ENCODE results near the gene DPF1.

The DPF1 gene

GRCh38 chr19:38206928-38207327, 17.1 kb downstream of the DPF1 start:
- H3K27ac ChIP-seq (ENCODE audit: low read depth, low read length) = no peak overlapping the region
- H3K4me3 ChIP-seq (ENCODE audit: low read depth, low read length) = no peak overlapping the region
- no peaks in the 10 kb centered on the region for H3K9me3 ChIP-seq (ENCODE audit: control insufficient read depth, insufficient read depth, low read length)
- peaks cover 8% of the 10 kb centered on the region; the same call in 1 of the 2 replicates for H3K36me3 ChIP-seq (ENCODE audit: control insufficient read depth, insufficient read depth, low read length)
- H3K27me3 ChIP-seq (ENCODE audit: control insufficient read depth, insufficient read depth, low read length) = peaks cover 5% of the 10 kb centered on the region; the same call in 1 of the 2 replicates
- peaks cover 14% of the 10 kb centered on the region for H3K4me1 ChIP-seq (ENCODE audit: control insufficient read depth, insufficient read depth, low read length)
- no peak overlapping the region for H3K9ac ChIP-seq (ENCODE audit: low read depth, low read length)

- Histone ChIP-seq H3K27me3 (ENCODE audit: control insufficient read depth, insufficient read depth, low read length) (peaks cover 5% of the 10 kb centered on the region; the same call in 1 of the 2 replicates), H3K4me3 (ENCODE audit: low read depth, low read length) (no peak overlapping the region), H3K36me3 (ENCODE audit: control insufficient read depth, insufficient read depth, low read length) (peaks cover 15% of the 10 kb centered on the region), H3K4me1 (ENCODE audit: control insufficient read depth, insufficient read depth, low read length) (peaks cover 14% of the 10 kb centered on the region), H3K9ac (ENCODE audit: low read depth, low read length) (no peak overlapping the region), H3K9me3 (ENCODE audit: control insufficient read depth, insufficient read depth, low read length) (no peaks in the 10 kb centered on the region), H3K27ac (ENCODE audit: low read depth, low read length) (no peak overlapping the region)
Observed at GRCh38 chr19:38206006-38206745, 17.8 kb downstream of the DPF1 start.

GRCh38 chr19:38204728-38205127, 19.3 kb downstream of the DPF1 start:
- H3K4me1 ChIP-seq (ENCODE audit: control insufficient read depth, insufficient read depth, low read length) = peaks cover 9% of the 10 kb centered on the region
- H3K27ac ChIP-seq (ENCODE audit: low read depth, low read length) = no peak overlapping the region
- peaks cover 15% of the 10 kb centered on the region for H3K36me3 ChIP-seq (ENCODE audit: control insufficient read depth, insufficient read depth, low read length)
- H3K9ac ChIP-seq (ENCODE audit: low read depth, low read length) = no peak overlapping the region
- no peaks in the 10 kb centered on the region for H3K9me3 ChIP-seq (ENCODE audit: control insufficient read depth, insufficient read depth, low read length)
- peaks cover 1% of the 10 kb centered on the region; the same call in 1 of the 2 replicates for H3K27me3 ChIP-seq (ENCODE audit: control insufficient read depth, insufficient read depth, low read length)
- H3K4me3 ChIP-seq (ENCODE audit: low read depth, low read length) = no peak overlapping the region

- H3K27ac ChIP-seq (ENCODE audit: low read depth, low read length) = no peak overlapping the region
- H3K9ac ChIP-seq (ENCODE audit: low read depth, low read length) = no peak overlapping the region
- H3K36me3 ChIP-seq (ENCODE audit: control insufficient read depth, insufficient read depth, low read length) = peaks cover 15% of the 10 kb centered on the region
- H3K9me3 ChIP-seq (ENCODE audit: control insufficient read depth, insufficient read depth, low read length) = no peaks in the 10 kb centered on the region
- H3K27me3 ChIP-seq (ENCODE audit: control insufficient read depth, insufficient read depth, low read length) = no peaks in the 10 kb centered on the region
- H3K4me3 ChIP-seq (ENCODE audit: low read depth, low read length) = no peak overlapping the region
- H3K4me1 ChIP-seq (ENCODE audit: control insufficient read depth, insufficient read depth, low read length) = peaks cover 8% of the 10 kb centered on the region
Observed at GRCh38 chr19:38204096-38204495, 19.9 kb downstream of the DPF1 start.

- Histone ChIP-seq H3K27me3 (ENCODE audit: control insufficient read depth, insufficient read depth, low read length) (no peaks in the 10 kb centered on the region), H3K9ac (ENCODE audit: low read depth, low read length) (no peak overlapping the region), H3K4me1 (ENCODE audit: control insufficient read depth, insufficient read depth, low read length) (0 out of 2 replicates have a peak, but pooled peaks cover 3% of the 10 kb centered on the region), H3K36me3 (ENCODE audit: control insufficient read depth, insufficient read depth, low read length) (peaks cover 23% of the 10 kb centered on the region), H3K27ac (ENCODE audit: low read depth, low read length) (no peak overlapping the region), H3K9me3 (ENCODE audit: control insufficient read depth, insufficient read depth, low read length) (no peaks in the 10 kb centered on the region), H3K4me3 (ENCODE audit: low read depth, low read length) (no peak overlapping the region)
Observed at GRCh38 chr19:38203197-38203596, 20.8 kb downstream of the DPF1 start.

- peaks cover 26% of the 10 kb centered on the region for H3K36me3 ChIP-seq (ENCODE audit: control insufficient read depth, insufficient read depth, low read length)
- H3K9ac ChIP-seq (ENCODE audit: low read depth, low read length) = no peak overlapping the region
- H3K4me3 ChIP-seq (ENCODE audit: low read depth, low read length) = no peak overlapping the region
- H3K9me3 ChIP-seq (ENCODE audit: control insufficient read depth, insufficient read depth, low read length) = no peaks in the 10 kb centered on the region
- no peak overlapping the region for H3K27ac ChIP-seq (ENCODE audit: low read depth, low read length)
- no peaks in the 10 kb centered on the region for H3K27me3 ChIP-seq (ENCODE audit: control insufficient read depth, insufficient read depth, low read length)
- H3K4me1 ChIP-seq (ENCODE audit: control insufficient read depth, insufficient read depth, low read length) = 0 out of 2 replicates have a peak, but pooled peaks cover 2% of the 10 kb centered on the region
Observed at GRCh38 chr19:38202504-38202903, 21.5 kb downstream of the DPF1 start.

GRCh38 chr19:38201731-38202130, 22.3 kb downstream of the DPF1 start:
- no peaks in the 10 kb centered on the region for H3K27me3 ChIP-seq (ENCODE audit: control insufficient read depth, insufficient read depth, low read length)
- H3K4me1 ChIP-seq (ENCODE audit: control insufficient read depth, insufficient read depth, low read length) = no peaks in the 10 kb centered on the region

GRCh38 chr19:38199340-38199739, 24.7 kb downstream of the DPF1 start:
- H3K9me3 ChIP-seq (ENCODE audit: control insufficient read depth, insufficient read depth, low read length) = no peaks in the 10 kb centered on the region
- H3K4me1 ChIP-seq (ENCODE audit: control insufficient read depth, insufficient read depth, low read length) = no peaks in the 10 kb centered on the region
- H3K27ac ChIP-seq (ENCODE audit: low read depth, low read length) = no peak overlapping the region
- no peaks in the 10 kb centered on the region for H3K27me3 ChIP-seq (ENCODE audit: control insufficient read depth, insufficient read depth, low read length)
- H3K36me3 ChIP-seq (ENCODE audit: control insufficient read depth, insufficient read depth, low read length) = peaks cover 26% of the 10 kb centered on the region
- no peak overlapping the region for H3K9ac ChIP-seq (ENCODE audit: low read depth, low read length)
- H3K4me3 ChIP-seq (ENCODE audit: low read depth, low read length) = no peak overlapping the region

More at GRCh38 chr19:38201731-38202130, 22.3 kb downstream of the DPF1 start:
- Histone ChIP-seq H3K9ac (ENCODE audit: low read depth, low read length) (no peak overlapping the region), H3K27ac (ENCODE audit: low read depth, low read length) (no peak overlapping the region), H3K4me3 (ENCODE audit: low read depth, low read length) (no peak overlapping the region), H3K9me3 (ENCODE audit: control insufficient read depth, insufficient read depth, low read length) (no peaks in the 10 kb centered on the region), H3K36me3 (ENCODE audit: control insufficient read depth, insufficient read depth, low read length) (peaks cover 26% of the 10 kb centered on the region)

- Histone ChIP-seq H3K27ac (ENCODE audit: low read depth, low read length) (no peak overlapping the region), H3K9ac (ENCODE audit: low read depth, low read length) (no peak overlapping the region), H3K27me3 (ENCODE audit: control insufficient read depth, insufficient read depth, low read length) (no peaks in the 10 kb centered on the region), H3K9me3 (ENCODE audit: control insufficient read depth, insufficient read depth, low read length) (no peaks in the 10 kb centered on the region), H3K36me3 (ENCODE audit: control insufficient read depth, insufficient read depth, low read length) (peaks cover 26% of the 10 kb centered on the region), H3K4me3 (ENCODE audit: low read depth, low read length) (no peak overlapping the region), H3K4me1 (ENCODE audit: control insufficient read depth, insufficient read depth, low read length) (no peaks in the 10 kb centered on the region)
Observed at GRCh38 chr19:38197937-38198704, 25.9 kb downstream of the DPF1 start.

GRCh38 chr19:38196948-38197656, 26.9 kb downstream of the DPF1 start:
- peaks cover 23% of the 10 kb centered on the region for H3K36me3 ChIP-seq (ENCODE audit: control insufficient read depth, insufficient read depth, low read length)
- no peak overlapping the region for H3K4me3 ChIP-seq (ENCODE audit: low read depth, low read length)
- H3K9me3 ChIP-seq (ENCODE audit: control insufficient read depth, insufficient read depth, low read length) = no peaks in the 10 kb centered on the region
- no peaks in the 10 kb centered on the region for H3K4me1 ChIP-seq (ENCODE audit: control insufficient read depth, insufficient read depth, low read length)
- H3K27ac ChIP-seq (ENCODE audit: low read depth, low read length) = no peak overlapping the region
- no peaks in the 10 kb centered on the region for H3K27me3 ChIP-seq (ENCODE audit: control insufficient read depth, insufficient read depth, low read length)
- H3K9ac ChIP-seq (ENCODE audit: low read depth, low read length) = no peak overlapping the region
